Liver (tissue), 9 donors: Measurements from ENCODE around the gene GP1BB. TPM values are rescaled to one million over a fixed set of nuclear protein-coding genes. Genes with fewer than 3 reads are reported as not detected.

ENCODE experiments used
- DNase-seq: peaks from one replicate; pipeline ENCODE4 v3.0.0-alpha.2; 2017; ENCODE audit warnings: low spot score
- H3K27ac ChIP-seq, 2 donors: one replicate each; pipeline ENCODE4 v1.7.0; 2013; ENCODE audit warnings: inconsistent platforms in 2 of 2, low read length in 2 of 2, control low read depth in 1 of 2, low read depth in 1 of 2, mild to moderate bottlenecking in 1 of 2
- H3K27me3 ChIP-seq, 4 donors: one replicate each; pipeline versions ENCODE4 v1.6.1 to v1.7.0; 2013; ENCODE audit warnings: low read length in 3 of 4, inconsistent platforms in 1 of 4, mild to moderate bottlenecking in 1 of 4, moderate library complexity in 1 of 4; ENCODE audit not compliant: control insufficient read depth in 4 of 4, insufficient read depth in 4 of 4
- H3K36me3 ChIP-seq, 4 donors: one replicate each; pipeline versions ENCODE4 v1.6.1 to v1.7.0; 2013; ENCODE audit warnings: low read length in 3 of 4, mild to moderate bottlenecking in 3 of 4, low read depth in 1 of 4, moderate library complexity in 1 of 4; ENCODE audit not compliant: control insufficient read depth in 4 of 4, insufficient read depth in 3 of 4
- H3K4me1 ChIP-seq, 4 donors: one replicate each; pipeline versions ENCODE4 v1.6.1 to v1.7.0; 2013; ENCODE audit warnings: low read length in 3 of 4, mild to moderate bottlenecking in 3 of 4, moderate library complexity in 1 of 4; ENCODE audit not compliant: control insufficient read depth in 4 of 4, insufficient read depth in 4 of 4
- H3K4me3 ChIP-seq, 3 donors: one replicate each; pipeline versions ENCODE4 v1.6.1 to v1.7.0; 2013; ENCODE audit warnings: low read length in 3 of 3, control low read depth in 1 of 3, low read depth in 1 of 3, mild to moderate bottlenecking in 1 of 3
- H3K9ac ChIP-seq, 2 donors: one replicate each; pipeline ENCODE4 v1.7.0; 2013; ENCODE audit warnings: low read length in 2 of 2, mild to moderate bottlenecking in 2 of 2, moderate library complexity in 2 of 2, control low read depth in 1 of 2, low read depth in 1 of 2
- H3K9me3 ChIP-seq, 4 donors: one replicate each; pipeline versions ENCODE4 v1.6.1 to v1.7.0; 2013; ENCODE audit warnings: low read length in 3 of 4; ENCODE audit not compliant: control insufficient read depth in 4 of 4
- FOXA1 ChIP-seq: IDR thresholded peaks from 2 replicates; pipeline ENCODE4 v1.6.1; 2016; ENCODE audit warnings: antibody characterized with exemption
- FOXA2 ChIP-seq: IDR thresholded peaks from 2 replicates; pipeline ENCODE4 v1.6.1; 2016; ENCODE audit warnings: antibody characterized with exemption
- HNF4A ChIP-seq, 2 donors: conservative IDR thresholded peaks; 2 replicates each; pipeline ENCODE4 v1.6.1; 2016; ENCODE audit warnings: antibody characterized with exemption in 2 of 2, mild to moderate bottlenecking in 2 of 2
- HNF4G ChIP-seq: IDR thresholded peaks from 2 replicates; pipeline ENCODE4 v1.6.1; 2016; ENCODE audit warnings: antibody characterized with exemption
- JUND ChIP-seq, 2 donors: IDR thresholded peaks; 2 replicates each; pipeline ENCODE4 v1.6.1; 2016; ENCODE audit warnings: antibody characterized with exemption in 2 of 2
- MAX ChIP-seq: IDR thresholded peaks from 2 replicates; pipeline ENCODE4 v1.6.1; 2016; ENCODE audit warnings: antibody characterized with exemption
- NR2F2 ChIP-seq: IDR thresholded peaks from 2 replicates; pipeline ENCODE4 v1.6.1; 2016; ENCODE audit warnings: antibody characterized with exemption
- RAD21 ChIP-seq, 2 donors: IDR thresholded peaks; 2 replicates each; pipeline ENCODE4 v1.6.1; 2016; ENCODE audit warnings: antibody characterized with exemption in 2 of 2, mild to moderate bottlenecking in 2 of 2
- REST ChIP-seq: IDR thresholded peaks from 2 replicates; pipeline ENCODE4 v1.6.1; 2016; ENCODE audit warnings: antibody characterized with exemption, mild to moderate bottlenecking
- RXRA ChIP-seq, 2 donors: IDR thresholded peaks; 2 replicates each; pipeline ENCODE4 v1.6.1; 2017 to 2018; ENCODE audit warnings: antibody characterized with exemption in 2 of 2, mild to moderate bottlenecking in 1 of 2
- SP1 ChIP-seq: IDR thresholded peaks from 2 replicates; pipeline ENCODE4 v1.6.1; 2018; ENCODE audit warnings: antibody characterized with exemption, mild to moderate bottlenecking
- TAF1 ChIP-seq: conservative IDR thresholded peaks from 2 replicates; pipeline ENCODE4 v1.6.1; 2016; ENCODE audit warnings: antibody characterized with exemption, mild to moderate bottlenecking
- WGBS: extraction: QIAGEN DNeasy Blood & Tissue Kit; methylation state at CpG from one replicate; pipeline ENCODE4 v1.1.7; 2013; 5-methylcytosine and 5-hydroxymethylcytosine counted together
- polyA plus RNA-seq, 2 donors: library from polyadenylated mRNA; stranded (reverse) in 1 of 2; unstranded in 1 of 2; fragments of 200-250 nt in 1 of 2; fragments of >200 nt in 1 of 2; fragmentation: Nextera tagmentation in 1 of 2; extraction: Ambion mirVana in 1 of 2; gene quantifications; one replicate each; pipeline versions ENCODE4 v1.2.1 to v1.2.3, GENCODE V29; 2013 to 2015
- total RNA-seq, 2 donors: library from RNA; depleted of rRNA; stranded (reverse); fragments of >200 nt; gene quantifications; one replicate each; pipeline ENCODE4 v1.2.3, GENCODE V29; 2014
- TF ChIP-seq, protein P1 (sequence below): fragments of 150-350 bp; IDR thresholded peaks from 2 replicates; pipeline ENCODE4 v1.5.1; 2017; ENCODE audit warnings: improper control_type of control experiment, low read depth, low read length; ENCODE audit not compliant: missing input control
- TF ChIP-seq, protein P2 (sequence below): IDR thresholded peaks from 2 replicates; pipeline ENCODE4 v1.6.1; 2016; ENCODE audit warnings: antibody characterized with exemption
- TF ChIP-seq, protein P3 (sequence below): IDR thresholded peaks from 2 replicates; pipeline ENCODE4 v1.6.1; 2016; ENCODE audit warnings: antibody characterized with exemption
- donor health status: healthy.
- donor health status: healthy.
- donor health status: healthy.
- donor health status: healthy.
- donor health status: healthy.

The GP1BB gene
- total and polyA plus RNA-seq, 4 donors: 0.38 to 5.7 (median 0.51) TPM; not detected in 1

DNA sequence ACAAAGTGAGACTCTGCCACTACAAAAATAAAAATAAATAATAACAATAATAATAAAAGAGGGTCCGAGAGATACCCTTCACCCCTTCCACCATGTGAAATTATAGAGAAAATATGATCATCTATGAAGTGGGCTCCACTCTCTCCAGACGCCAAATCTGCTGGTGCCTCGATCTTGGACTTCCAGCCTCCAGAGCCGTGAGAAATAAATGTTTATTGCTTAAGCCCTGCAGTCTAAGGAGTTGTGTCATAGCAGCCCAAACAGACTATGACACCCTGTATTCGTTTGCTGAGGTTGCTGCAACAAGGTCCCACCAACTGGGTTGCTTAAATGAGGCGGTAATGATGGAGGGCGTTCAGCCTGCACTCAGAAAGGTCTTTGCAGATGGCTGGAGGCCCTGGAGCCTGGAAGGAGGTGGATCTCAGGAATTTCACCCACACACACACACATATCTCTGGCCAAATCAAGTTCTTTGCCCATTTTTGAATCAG, 16.6 kb upstream of the GP1BB start:
- 88% methylated on average over 7 of the region's 7 CpGs for WGBS
- H3K27ac ChIP-seq: no peak overlapping the region
- DNase-seq: no peak

More for the DNA sequence above, 16.6 kb upstream of the GP1BB start:
- Histone ChIP-seq H3K9ac (no peak overlapping the region), H3K4me1 (no peaks in the 10 kb centered on the region), H3K36me3 (no peaks in the 10 kb centered on the region), H3K4me3 (no peak overlapping the region), H3K27me3 (no peaks in the 10 kb centered on the region), H3K9me3 (no peaks in the 10 kb centered on the region)
- TF ChIP-seq JUND (IDR thresholded peaks at IDR 0.05): no peak
- no peak for TF ChIP-seq NR2F2
- no peak for TF ChIP-seq FOXA1
- no peak for TF ChIP-seq REST
- no peak for TF ChIP-seq SP1
- TF ChIP-seq, protein P1, sequence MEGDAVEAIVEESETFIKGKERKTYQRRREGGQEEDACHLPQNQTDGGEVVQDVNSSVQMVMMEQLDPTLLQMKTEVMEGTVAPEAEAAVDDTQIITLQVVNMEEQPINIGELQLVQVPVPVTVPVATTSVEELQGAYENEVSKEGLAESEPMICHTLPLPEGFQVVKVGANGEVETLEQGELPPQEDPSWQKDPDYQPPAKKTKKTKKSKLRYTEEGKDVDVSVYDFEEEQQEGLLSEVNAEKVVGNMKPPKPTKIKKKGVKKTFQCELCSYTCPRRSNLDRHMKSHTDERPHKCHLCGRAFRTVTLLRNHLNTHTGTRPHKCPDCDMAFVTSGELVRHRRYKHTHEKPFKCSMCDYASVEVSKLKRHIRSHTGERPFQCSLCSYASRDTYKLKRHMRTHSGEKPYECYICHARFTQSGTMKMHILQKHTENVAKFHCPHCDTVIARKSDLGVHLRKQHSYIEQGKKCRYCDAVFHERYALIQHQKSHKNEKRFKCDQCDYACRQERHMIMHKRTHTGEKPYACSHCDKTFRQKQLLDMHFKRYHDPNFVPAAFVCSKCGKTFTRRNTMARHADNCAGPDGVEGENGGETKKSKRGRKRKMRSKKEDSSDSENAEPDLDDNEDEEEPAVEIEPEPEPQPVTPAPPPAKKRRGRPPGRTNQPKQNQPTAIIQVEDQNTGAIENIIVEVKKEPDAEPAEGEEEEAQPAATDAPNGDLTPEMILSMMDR: no peak
- TF ChIP-seq, protein P2, sequence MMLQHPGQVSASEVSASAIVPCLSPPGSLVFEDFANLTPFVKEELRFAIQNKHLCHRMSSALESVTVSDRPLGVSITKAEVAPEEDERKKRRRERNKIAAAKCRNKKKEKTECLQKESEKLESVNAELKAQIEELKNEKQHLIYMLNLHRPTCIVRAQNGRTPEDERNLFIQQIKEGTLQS: no peak
- TF ChIP-seq FOXA2: no peak
- no peak for TF ChIP-seq RAD21 (IDR thresholded peaks at IDR 0.05)
- no peak for TF ChIP-seq MAX
- TF ChIP-seq, protein P3, sequence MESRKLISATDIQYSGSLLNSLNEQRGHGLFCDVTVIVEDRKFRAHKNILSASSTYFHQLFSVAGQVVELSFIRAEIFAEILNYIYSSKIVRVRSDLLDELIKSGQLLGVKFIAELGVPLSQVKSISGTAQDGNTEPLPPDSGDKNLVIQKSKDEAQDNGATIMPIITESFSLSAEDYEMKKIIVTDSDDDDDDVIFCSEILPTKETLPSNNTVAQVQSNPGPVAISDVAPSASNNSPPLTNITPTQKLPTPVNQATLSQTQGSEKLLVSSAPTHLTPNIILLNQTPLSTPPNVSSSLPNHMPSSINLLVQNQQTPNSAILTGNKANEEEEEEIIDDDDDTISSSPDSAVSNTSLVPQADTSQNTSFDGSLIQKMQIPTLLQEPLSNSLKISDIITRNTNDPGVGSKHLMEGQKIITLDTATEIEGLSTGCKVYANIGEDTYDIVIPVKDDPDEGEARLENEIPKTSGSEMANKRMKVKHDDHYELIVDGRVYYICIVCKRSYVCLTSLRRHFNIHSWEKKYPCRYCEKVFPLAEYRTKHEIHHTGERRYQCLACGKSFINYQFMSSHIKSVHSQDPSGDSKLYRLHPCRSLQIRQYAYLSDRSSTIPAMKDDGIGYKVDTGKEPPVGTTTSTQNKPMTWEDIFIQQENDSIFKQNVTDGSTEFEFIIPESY: no peak
- TF ChIP-seq HNF4A (conservative IDR thresholded peaks at IDR 0.05): no peak
- TF ChIP-seq TAF1: no peak
- TF ChIP-seq RXRA (IDR thresholded peaks at IDR 0.05): no peak
- TF ChIP-seq HNF4G: no peak
